ENCODE results near the gene AIFM2.
"Not testable (repeated sequence)": the region's sequence is repeated elsewhere in the genome, so short reads cannot be mapped to it uniquely, and the experiment has no call there.

Gene AIFM2

DNA sequence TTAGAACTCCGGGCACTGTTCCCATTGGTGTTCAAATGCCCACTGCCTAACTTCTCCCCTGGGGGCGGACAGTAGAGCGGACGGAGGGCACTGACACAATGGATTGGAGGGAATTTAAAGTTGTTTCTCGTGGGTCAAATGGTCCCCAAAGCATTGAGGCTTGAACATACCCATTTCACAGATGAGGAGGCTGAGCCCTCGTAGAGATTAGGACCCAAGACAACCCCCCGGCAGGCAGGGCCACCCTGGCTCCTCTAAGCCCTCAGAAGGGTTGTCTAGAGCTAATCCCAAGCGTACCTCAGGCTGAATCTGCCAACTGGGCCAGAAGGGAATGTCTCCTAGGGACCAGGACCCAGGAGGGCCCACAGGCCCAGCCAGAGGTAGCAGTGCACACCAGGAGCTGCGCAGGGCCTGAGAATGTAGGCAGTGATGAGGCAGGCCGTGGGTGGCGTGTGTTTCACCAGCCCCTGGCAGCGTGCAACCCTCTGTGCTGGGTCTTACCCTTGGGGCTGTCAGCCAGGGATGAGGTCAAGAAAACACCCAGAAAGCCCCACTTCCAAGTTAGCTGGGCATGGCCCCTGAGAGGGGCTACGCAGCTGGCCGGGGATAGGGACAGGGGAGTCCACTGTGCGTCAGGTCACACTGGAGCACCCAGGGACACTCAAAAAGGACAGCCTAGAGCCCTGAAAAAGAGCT, 5.8 kb downstream of the AIFM2 start:
- DNase-seq (ENCODE audit: extremely low spot score), result no peak
- POLR2A ChIA-PET, result interaction anchor here (1.2 kb wide), 2 partner anchors 19 to 20 kb away, joined by 3 to 7 read pairs; partner anchors contain the start of gene TYSND1
- TF ChIP-seq, protein P1, sequence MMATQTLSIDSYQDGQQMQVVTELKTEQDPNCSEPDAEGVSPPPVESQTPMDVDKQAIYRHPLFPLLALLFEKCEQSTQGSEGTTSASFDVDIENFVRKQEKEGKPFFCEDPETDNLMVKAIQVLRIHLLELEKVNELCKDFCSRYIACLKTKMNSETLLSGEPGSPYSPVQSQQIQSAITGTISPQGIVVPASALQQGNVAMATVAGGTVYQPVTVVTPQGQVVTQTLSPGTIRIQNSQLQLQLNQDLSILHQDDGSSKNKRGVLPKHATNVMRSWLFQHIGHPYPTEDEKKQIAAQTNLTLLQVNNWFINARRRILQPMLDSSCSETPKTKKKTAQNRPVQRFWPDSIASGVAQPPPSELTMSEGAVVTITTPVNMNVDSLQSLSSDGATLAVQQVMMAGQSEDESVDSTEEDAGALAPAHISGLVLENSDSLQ (IDR thresholded peaks at IDR 0.05), result no peak
- TF ChIP-seq TARDBP (IDR thresholded peaks at IDR 0.05), result no peak
- CTCF ChIA-PET, result interaction anchor here (1.4 to 1.8 kb wide), 2 partner anchors 10 to 11 kb away, joined by 5 to 6 read pairs; no protein-coding TSS in a partner anchor

- TF ChIP-seq FOXM1 (IDR thresholded peaks at IDR 0.05; ENCODE audit: borderline replicate concordance) (no peak), LEF1 (IDR thresholded peaks at IDR 0.05; ENCODE audit: borderline replicate concordance) (no peak), L3MBTL2 (conservative IDR thresholded peaks at IDR 0.05) (no peak)
- no peak for DNase-seq (ENCODE audit: extremely low spot score)
- POLR2A ChIA-PET, result interaction anchor here (1.2 kb wide), 1 partner anchor 20 kb away, joined by 7 read pairs; the partner anchor contains the start of gene TYSND1
- CTCF ChIA-PET, result interaction anchor here (1.4 to 1.8 kb wide), 2 partner anchors 9 to 11 kb away, joined by 5 to 6 read pairs; no protein-coding TSS in a partner anchor
Observed at GRCh38 chr10:70125918-70126552, 6.6 kb downstream of the AIFM2 start.

DNA sequence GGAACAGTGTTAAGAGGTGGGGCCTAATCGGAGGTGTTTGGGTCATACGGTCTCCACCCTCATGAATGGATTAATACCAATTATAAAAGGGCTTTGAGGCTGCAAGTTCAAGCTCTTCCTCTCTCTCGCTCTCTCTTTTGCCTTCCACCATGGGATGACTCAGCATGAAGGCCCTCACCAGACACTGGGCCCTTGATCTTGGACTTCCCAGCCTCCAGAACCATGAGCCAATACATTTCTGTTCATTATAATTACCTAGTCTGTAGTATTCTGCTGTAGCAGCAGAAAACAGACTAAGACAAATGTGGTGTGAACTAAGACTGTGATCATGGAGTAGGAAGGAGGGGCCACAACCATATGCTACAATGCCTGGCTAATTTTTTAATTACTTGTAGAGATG, 7.7 kb downstream of the AIFM2 start:
- TF ChIP-seq ARNT (IDR thresholded peaks at IDR 0.05) (no peak), ELF4 (IDR thresholded peaks at IDR 0.05) (no peak), HDGF (IDR thresholded peaks at IDR 0.05; ENCODE audit: borderline replicate concordance) (no peak), ZNF384 (IDR thresholded peaks at IDR 0.05) (no peak), BHLHE40 (IDR thresholded peaks at IDR 0.05; ENCODE audit: borderline replicate concordance) (no peak), FOXK2 (IDR thresholded peaks at IDR 0.05) (no peak), CTBP1 (IDR thresholded peaks at IDR 0.05; ENCODE audit: borderline replicate concordance) (no peak), TARDBP (IDR thresholded peaks at IDR 0.05) (no peak), L3MBTL2 (conservative IDR thresholded peaks at IDR 0.05) (no peak)
- TF ChIP-seq, protein P1 (IDR thresholded peaks at IDR 0.05), result no peak
- POLR2A ChIA-PET, result no interaction called here
- CTCF ChIA-PET, result no interaction called here
- DNase-seq (ENCODE audit: extremely low spot score), result no peak

DNA sequence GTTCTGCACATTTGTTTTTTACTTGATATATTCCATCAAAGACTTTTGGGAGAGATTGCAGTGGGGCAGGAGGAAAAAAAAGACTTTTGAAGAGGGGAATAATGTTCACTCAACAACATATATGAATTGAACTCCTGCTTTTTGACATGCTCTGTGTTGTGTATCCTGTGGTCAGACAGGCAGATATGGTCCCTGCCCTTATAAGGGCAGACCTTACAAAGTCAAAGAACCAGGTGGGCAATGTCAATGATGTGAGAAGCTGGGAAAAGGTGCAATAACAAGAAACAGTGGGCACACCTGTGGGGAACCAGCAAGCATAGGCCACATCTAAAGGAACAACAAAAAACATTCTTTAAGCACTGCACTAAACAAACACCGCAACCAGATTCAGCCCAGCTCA, 8.2 kb downstream of the AIFM2 start:
- ChIA-PET POLR2A (no interaction called here), CTCF (no interaction called here)
- TF ChIP-seq ZNF384 (IDR thresholded peaks at IDR 0.05) (no peak), BHLHE40 (IDR thresholded peaks at IDR 0.05; ENCODE audit: borderline replicate concordance) (no peak), LEF1 (IDR thresholded peaks at IDR 0.05; ENCODE audit: borderline replicate concordance) (no peak), NFRKB (IDR thresholded peaks at IDR 0.05) (no peak), SUZ12 (IDR thresholded peaks at IDR 0.05) (no peak), TARDBP (IDR thresholded peaks at IDR 0.05) (no peak), CTBP1 (IDR thresholded peaks at IDR 0.05; ENCODE audit: borderline replicate concordance) (no peak), ARNT (IDR thresholded peaks at IDR 0.05) (no peak), SP1 (IDR thresholded peaks at IDR 0.05) (no peak), L3MBTL2 (conservative IDR thresholded peaks at IDR 0.05) (no peak), FOXM1 (IDR thresholded peaks at IDR 0.05; ENCODE audit: borderline replicate concordance) (no peak), ELF4 (IDR thresholded peaks at IDR 0.05) (no peak)
- TF ChIP-seq, protein P1 (IDR thresholded peaks at IDR 0.05), result no peak
- DNase-seq (ENCODE audit: extremely low spot score), result no peak

GRCh38 chr10:70123817-70124216, 8.8 kb downstream of the AIFM2 start:
- TF ChIP-seq, protein P1 (IDR thresholded peaks at IDR 0.05), result no peak
- no peak for TF ChIP-seq ARNT (IDR thresholded peaks at IDR 0.05)
- TF ChIP-seq NFRKB (IDR thresholded peaks at IDR 0.05), result no peak
- no peak for TF ChIP-seq FOXA1 (IDR thresholded peaks at IDR 0.05)
- TF ChIP-seq SP1 (IDR thresholded peaks at IDR 0.05), result no peak
- no peak for TF ChIP-seq FOXK2 (IDR thresholded peaks at IDR 0.05)
- no peak for TF ChIP-seq L3MBTL2 (conservative IDR thresholded peaks at IDR 0.05)
- TF ChIP-seq TARDBP (IDR thresholded peaks at IDR 0.05), result no peak
- TF ChIP-seq BHLHE40 (IDR thresholded peaks at IDR 0.05; ENCODE audit: borderline replicate concordance), result no peak
- TF ChIP-seq CTBP1 (IDR thresholded peaks at IDR 0.05; ENCODE audit: borderline replicate concordance), result no peak
- no peak for TF ChIP-seq LEF1 (IDR thresholded peaks at IDR 0.05; ENCODE audit: borderline replicate concordance)
- TF ChIP-seq ELF4 (IDR thresholded peaks at IDR 0.05), result no peak
- no peak for TF ChIP-seq ZNF384 (IDR thresholded peaks at IDR 0.05)
- TF ChIP-seq FOXM1 (IDR thresholded peaks at IDR 0.05; ENCODE audit: borderline replicate concordance), result no peak
- TF ChIP-seq SUZ12 (IDR thresholded peaks at IDR 0.05), result no peak
- TF ChIP-seq HDGF (IDR thresholded peaks at IDR 0.05; ENCODE audit: borderline replicate concordance), result no peak
- ChIA-PET POLR2A (interaction anchor here (1.5 kb wide), 1 partner anchor 23 kb away, joined by 6 read pairs; the partner anchor contains the start of gene TYSND1), CTCF (interaction anchor here (0.7 kb wide), 1 partner anchor 13 kb away, joined by 3 read pairs; no protein-coding TSS in a partner anchor)
- DNase-seq (ENCODE audit: extremely low spot score), result no peak

- not testable (repeated sequence) for DNase-seq (ENCODE audit: extremely low spot score)
- POLR2A ChIA-PET, result interaction anchor here (1.5 kb wide), 1 partner anchor 23 kb away, joined by 6 read pairs; the partner anchor contains the start of gene TYSND1
- CTCF ChIA-PET, result interaction anchor here (0.7 kb wide), 1 partner anchor 14 kb away, joined by 3 read pairs; no protein-coding TSS in a partner anchor
Observed at GRCh38 chr10:70123166-70123565, 9.5 kb downstream of the AIFM2 start.

All from HEK293T (cell line).